GM19467 (cell line): ENCODE data around the gene MBD3L2.
"Not testable (repeated sequence)": the region's sequence is repeated elsewhere in the genome, so short reads cannot be mapped to it uniquely, and the experiment has no call there.

ENCODE experiments used
- ATAC-seq: cut with Tn5 transposase; IDR thresholded peaks from one replicate; pipeline ENCODE4 v1.9.1; 2021; ENCODE audit warnings: mild to moderate bottlenecking, moderate library complexity; ENCODE audit not compliant: unreplicated experiment

MBD3L2 gene

GRCh38 chr19:7049021-7049420, at the start of gene MBD3L2:
Gene MBD3L2 (plus strand): TSS chr19:7049321. CDS start chr19:7049374, 53 bp downstream.
- ATAC-seq: not testable (repeated sequence)

- no peak for ATAC-seq
These were observed 49.2 kb upstream of the MBD3L2 start for GRCh38 chr19:6999933-7000332.

- no peak for ATAC-seq
These were observed 48.8 kb upstream of the MBD3L2 start for GRCh38 chr19:7000333-7000732.

- no peak for ATAC-seq
These were observed 48.3 kb upstream of the MBD3L2 start for GRCh38 chr19:7000816-7001215.

GRCh38 chr19:7004313-7004931, 44.7 kb upstream of the MBD3L2 start:
- no peak for ATAC-seq

GRCh38 chr19:7006135-7006704, 42.9 kb upstream of the MBD3L2 start:
- no peak for ATAC-seq

- ATAC-seq: no peak
These were observed 41.3 kb upstream of the MBD3L2 start for GRCh38 chr19:7007859-7008258.

- no peak for ATAC-seq
These were observed 38.2 kb upstream of the MBD3L2 start for GRCh38 chr19:7010722-7011593.

- ATAC-seq: no peak
These were observed 35.4 kb upstream of the MBD3L2 start for GRCh38 chr19:7013678-7014077.

- no peak for ATAC-seq
These were observed 30.3 kb upstream of the MBD3L2 start for GRCh38 chr19:7018828-7019227.

GRCh38 chr19:7021331-7021730, 27.8 kb upstream of the MBD3L2 start, which contains the start of gene MBD3L2B:
Gene MBD3L2B (minus strand): TSS chr19:7021431. CDS start chr19:7021397, 34 bp downstream.
- not testable (repeated sequence) for ATAC-seq

GRCh38 chr19:7028790-7029189, 20.3 kb upstream of the MBD3L2 start:
- ATAC-seq: not testable (repeated sequence)

GRCh38 chr19:7030278-7030677, 18.8 kb upstream of the MBD3L2 start, which contains the start of gene MBD3L5:
Gene MBD3L5 (plus strand): TSS chr19:7030578. CDS start chr19:7030612, 34 bp downstream.
- not testable (repeated sequence) for ATAC-seq

- ATAC-seq: not testable (repeated sequence)
These were observed 9.0 kb upstream of the MBD3L2 start, which contains the start of gene MBD3L4 for GRCh38 chr19:7040079-7040478. Gene MBD3L4 (minus strand): TSS chr19:7040179. CDS start chr19:7040144, 35 bp downstream.

- not testable (repeated sequence) for ATAC-seq
These were observed 7.6 kb upstream of the MBD3L2 start for GRCh38 chr19:7041563-7041962.

GRCh38 chr19:7051421-7051820, 2.3 kb downstream of the MBD3L2 start:
- not testable (repeated sequence) for ATAC-seq

- not testable (repeated sequence) for ATAC-seq
These were observed 3.8 kb downstream of the MBD3L2 start for GRCh38 chr19:7052896-7053295.

- not testable (repeated sequence) for ATAC-seq
These were observed 5.7 kb downstream of the MBD3L2 start for GRCh38 chr19:7054635-7055368.

GRCh38 chr19:7055679-7056078, 6.6 kb downstream of the MBD3L2 start:
- not testable (repeated sequence) for ATAC-seq

GRCh38 chr19:7056371-7056770, 7.2 kb downstream of the MBD3L2 start:
- ATAC-seq: not testable (repeated sequence)

- ATAC-seq: not testable (repeated sequence)
These were observed 9.5 kb downstream of the MBD3L2 start, which contains the start of gene MBD3L3 for GRCh38 chr19:7058576-7058975. Gene MBD3L3 (minus strand): TSS chr19:7058676. CDS start chr19:7058605, 71 bp downstream.
